ENCODE measurements around the gene R3HDML.

GRCh38 chr20:44319839-44320422, 16.9 kb upstream of the R3HDML start:
- no peak for TF ChIP-seq GATA2 (IDR thresholded peaks at IDR 0.05; ENCODE audit: low read depth, low read length)
- no peak for TF ChIP-seq GATA3 (IDR thresholded peaks at IDR 0.05; ENCODE audit: low read depth, low read length)

Measured in SH-SY5Y (cell line).